NCI-H510A treated with DMSO at 0.1 percent for 48 hours (cell line): ENCODE results near the gene PTDSS2.

ENCODE experiments used
- DNase-seq: peaks from one replicate; lab custom pipeline; 2025; lab: John Stamatoyannopoulos, UW

PTDSS2 gene

DNA sequence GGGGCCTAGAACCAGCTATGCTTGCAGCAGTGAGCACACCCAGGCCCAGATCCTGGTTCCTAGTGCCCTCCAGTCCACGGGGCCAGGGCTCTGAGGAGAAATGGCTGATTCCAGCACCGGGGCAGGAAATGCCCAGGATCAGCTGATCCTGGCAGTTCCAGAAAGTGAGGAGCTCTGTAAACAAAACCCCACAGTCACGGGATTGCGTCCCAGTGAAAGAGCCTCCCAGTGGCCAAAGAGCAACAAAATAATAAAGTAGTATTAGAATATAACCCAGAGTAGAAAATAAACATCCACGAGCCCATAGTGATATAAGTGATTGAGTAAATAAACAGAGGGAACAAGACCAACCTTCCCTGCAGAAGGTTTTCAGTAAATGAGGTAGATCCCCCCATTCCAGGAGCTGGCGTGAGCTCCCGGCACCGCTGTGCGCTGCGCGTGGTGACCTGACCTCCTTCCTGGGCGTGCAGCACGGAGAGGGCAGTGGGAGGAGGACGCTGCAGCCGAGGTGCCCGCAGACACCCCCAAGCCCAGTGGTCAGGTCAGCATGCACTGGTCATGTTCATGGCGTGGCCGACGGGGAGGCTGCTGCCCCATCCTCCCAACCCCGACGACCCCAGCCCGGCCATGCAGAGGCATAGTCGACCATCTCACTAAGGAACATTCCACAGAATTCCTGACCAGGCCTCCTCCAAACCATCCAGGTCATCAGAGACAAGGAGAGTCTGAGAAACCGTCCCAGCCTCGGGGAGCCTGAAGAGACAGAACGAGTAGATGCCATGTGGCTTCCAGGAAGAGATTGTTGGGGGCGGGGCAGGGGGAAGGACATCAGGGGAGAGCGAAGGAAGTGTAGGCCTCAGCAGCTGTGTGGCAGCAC lies 19.8 kb downstream of the PTDSS2 start:
- DNase-seq, result no peak

DNA sequence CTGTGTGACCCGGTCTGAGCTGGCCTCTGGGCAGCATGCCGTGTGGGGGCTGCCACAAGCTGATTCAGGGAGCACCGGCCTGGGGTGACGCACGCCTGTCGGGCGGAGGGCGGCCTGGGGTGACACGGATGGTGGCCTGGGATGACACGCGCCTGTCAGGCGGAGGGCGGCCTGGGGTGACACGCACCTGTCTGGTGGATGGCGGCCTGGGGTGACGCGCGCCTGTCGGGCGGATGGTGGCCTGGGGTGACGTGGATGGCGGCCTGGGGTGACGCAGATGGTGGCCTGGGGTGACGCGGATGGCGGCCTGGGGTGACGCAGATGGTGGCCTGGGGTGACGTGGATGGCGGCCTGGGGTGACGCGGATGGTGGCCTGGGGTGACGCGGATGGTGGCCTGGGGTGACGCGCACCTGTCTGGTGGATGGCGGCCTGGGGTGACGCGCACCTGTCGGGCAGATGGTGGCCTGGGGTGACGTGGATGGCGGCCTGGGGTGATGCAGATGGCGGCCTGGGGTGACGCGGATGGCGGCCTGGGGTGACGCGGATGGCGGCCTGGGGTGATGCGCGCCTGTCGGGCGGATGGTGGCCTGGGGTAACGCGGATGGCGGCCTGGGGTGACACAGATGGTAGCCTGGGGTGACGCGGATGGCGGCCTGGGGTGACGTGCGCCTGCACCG lies 21.5 kb downstream of the PTDSS2 start:
- DNase-seq, result no peak

DNA sequence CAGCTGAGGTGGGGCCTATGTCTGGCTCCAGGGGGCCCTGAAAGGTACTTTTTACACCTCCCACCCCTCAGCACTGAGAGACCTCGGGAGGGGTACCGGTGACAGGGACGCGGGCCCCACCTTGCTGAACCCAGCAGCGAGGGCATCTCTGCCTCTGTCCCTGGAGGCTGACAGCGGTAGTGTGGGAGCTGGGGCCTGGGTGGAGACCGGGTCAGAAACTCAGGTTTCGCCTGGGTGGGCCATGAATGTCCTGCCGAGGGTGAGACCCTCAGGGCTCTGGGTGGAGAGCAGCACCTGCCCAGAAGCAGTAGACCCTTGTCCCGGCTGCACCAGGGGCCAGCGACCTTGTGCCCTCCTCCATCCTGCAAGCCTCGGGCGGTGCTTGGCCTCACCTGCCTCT lies 22.2 kb downstream of the PTDSS2 start:
- no peak for DNase-seq

DNA sequence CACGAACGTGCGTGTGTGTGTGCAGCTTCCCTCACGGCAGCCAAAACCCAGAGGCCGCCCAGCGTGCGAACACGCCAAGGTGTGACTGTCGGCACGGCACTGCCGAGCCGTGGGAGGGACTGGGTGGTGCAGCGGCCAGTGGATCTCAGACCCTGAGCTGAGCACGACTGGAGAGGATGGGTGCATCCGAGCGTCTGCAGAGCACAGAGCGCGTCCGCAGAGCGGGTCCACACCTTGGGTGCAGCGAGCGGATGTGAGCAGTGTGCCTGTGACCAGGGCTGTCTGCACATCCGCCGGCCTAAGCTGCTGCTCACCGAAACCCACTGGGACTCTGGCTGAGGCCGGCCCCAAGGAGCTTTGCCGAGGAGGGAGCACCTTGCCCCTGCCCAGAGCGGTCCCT lies 22.7 kb downstream of the PTDSS2 start:
- no peak for DNase-seq

DNA sequence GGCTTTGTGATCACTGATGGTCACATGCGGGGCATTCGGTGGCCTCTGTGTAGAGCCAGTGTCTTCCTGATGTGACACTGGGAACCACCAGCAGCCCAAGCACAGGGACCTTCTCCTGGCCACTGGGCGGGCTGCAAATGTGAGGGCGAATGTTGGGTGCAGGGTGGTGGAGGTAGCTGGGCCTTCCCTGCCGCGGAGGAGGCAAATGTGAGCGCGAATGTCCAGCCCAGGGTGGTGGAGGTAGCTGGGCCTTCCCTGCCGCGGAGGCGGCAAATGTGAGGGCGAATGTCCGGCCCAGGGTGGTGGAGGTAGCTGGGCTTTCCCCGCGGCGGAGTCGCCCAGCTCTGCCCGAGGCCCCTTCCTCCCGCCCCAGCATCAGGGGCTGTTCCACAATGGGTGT lies 23.3 kb downstream of the PTDSS2 start:
- no peak for DNase-seq

DNA sequence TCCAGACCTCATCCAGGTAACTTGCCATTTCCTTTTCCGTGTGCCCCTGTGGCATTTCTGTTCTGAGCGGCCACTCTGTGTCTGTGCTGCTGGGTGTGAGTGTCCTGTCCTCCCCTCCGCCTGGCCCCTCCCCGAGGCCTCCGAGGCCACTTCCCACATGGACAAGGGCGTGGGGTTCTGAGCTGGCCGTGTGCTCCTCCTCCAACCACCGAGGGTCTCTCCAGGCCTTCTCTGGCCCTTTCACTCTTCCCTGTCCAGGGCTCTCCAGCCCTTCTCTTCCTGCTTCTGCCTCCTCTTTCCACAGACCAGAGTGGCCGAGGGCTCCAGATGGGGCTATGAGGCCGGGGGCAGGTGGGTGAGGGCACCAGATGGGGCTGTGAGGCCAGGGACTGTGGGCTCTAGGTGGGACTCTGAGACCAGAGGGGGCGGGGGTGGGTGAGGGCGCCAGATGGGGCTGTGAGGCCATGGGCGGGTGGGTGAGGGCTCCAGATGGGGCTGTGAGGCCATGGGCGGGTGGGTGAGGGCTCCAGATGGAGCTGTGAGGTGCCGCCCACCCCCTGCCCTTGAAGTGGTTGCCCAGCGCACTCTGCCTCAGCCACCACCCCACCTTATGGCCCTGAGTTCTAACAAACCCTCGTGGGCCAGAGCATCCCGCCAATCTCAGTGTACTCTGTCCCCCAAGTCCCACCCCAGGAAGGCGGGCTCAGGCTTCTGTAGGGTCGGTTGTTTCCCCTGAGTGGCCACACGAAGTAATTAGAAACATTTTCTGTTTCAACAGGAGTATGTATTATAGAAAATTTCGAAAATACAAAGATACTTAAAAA lies 24.1 kb downstream of the PTDSS2 start:
- DNase-seq, result no peak

DNA sequence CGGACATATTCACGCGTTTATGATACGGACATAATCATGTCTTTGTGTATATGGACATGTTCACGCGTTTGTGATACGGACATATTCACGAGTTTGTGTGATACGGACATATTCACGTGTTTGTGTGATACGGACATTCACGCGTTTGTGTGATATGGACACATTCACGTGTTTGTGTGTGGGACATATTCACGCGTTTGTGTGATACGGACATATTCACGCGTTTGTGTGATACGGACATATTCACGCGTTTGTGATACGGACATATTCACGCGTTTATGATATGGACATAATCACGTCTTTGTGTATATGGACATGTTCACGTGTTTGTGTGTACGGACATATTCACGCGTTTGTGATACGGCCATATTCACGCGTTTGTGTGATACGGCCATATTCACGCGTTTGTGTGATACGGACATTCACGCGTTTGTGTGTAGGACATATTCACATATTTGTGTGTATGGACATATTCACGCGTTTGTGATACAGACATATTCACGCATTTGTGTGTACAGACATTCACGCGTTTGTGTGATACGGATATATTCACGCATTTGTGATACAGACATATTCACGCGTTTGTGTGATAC lies 24.9 kb downstream of the PTDSS2 start:
- no peak for DNase-seq

DNA sequence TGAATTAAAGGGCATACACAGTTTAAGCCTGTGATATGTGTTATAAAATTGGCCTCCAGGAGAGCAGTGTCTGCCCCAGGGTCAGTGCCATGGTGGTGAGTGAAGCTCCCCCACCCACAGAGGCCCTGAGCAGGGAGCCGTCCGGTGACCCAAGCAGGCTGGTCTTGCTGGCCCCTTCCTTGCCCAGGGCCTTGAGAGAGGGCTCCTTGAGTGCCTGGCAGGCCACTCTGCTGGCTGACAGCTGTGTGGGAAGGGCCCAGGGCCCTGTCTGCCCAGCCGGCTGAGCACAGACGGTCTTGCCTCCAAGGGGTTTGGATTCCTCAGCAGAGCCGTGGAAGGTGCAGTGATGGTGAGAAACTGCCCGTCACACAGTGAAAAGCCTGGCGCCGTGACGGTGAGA lies 25.9 kb downstream of the PTDSS2 start:
- no peak for DNase-seq

DNA sequence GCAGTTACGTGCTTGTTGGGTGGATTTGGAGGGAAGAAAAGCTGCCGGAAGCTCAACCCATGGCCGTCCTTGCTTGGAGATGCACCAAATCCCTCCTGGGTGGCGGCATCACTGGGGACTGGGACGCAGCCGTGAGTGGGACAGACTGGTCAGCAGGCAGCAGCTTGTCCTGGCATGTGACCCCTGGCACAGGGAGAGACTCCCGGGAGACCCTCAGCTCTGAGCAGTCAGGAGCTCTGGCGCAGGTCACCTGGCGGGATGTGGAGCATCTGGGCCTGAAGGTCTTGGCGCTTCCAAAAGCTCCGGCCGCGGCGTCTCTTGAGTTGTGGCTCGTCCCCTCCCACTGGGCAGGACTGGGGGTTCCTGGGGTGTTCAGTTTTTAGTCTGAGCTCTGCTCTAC lies 26.3 kb downstream of the PTDSS2 start:
- no peak for DNase-seq

DNA sequence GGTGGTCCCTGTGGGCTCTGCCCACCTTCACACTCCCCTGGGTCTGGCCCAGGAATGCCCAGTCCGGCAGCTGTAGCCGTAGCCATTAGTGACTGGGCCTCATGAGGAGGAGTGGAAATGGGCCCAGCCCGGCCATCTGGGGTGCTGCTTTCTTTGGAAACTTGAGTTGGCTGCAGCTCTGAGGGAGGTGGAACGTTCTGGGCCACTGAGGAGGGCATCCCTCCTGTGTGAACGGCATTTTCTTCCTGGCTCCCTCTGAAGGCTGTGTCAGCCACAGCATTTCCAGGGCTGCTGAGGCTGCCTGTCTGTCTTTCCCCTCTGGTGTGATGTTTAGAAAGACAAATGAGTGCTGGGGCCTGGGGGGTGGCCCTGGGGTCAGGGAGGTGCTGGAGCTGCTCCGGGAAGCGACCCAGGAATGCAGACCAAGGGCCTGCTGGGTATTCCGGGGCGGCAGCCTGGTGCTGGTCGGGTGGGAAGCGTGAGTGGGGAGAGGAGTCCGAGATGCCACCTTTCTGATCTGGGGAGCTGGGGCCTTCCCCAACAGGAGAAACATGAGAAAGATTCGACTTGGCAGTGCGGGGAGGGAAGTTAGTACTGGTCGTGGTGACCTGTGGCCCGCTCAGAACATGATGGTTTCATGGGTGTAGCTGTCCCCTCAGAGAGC lies 27.1 kb downstream of the PTDSS2 start:
- no peak for DNase-seq

DNA sequence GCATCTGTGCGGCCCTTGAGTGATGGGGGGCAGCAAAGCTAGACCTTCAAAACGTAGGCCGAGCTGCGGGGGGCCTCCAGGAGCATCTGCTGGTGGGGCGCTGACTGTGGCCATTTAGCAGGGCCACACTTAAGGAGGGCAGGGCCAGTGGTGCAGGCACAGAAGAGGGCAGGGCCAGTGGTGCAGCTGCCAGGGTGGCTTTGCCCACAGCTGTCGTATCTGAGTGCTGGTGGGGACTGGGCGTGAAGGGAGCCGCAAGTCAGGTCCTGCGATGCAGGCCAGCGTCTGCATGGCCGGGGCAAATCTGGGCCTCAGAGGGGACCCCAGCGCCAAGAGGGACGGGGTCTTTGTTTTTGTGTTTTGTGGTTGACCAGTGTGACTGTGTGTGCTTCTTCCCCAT lies 29.2 kb downstream of the PTDSS2 start:
- DNase-seq, result no peak

DNA sequence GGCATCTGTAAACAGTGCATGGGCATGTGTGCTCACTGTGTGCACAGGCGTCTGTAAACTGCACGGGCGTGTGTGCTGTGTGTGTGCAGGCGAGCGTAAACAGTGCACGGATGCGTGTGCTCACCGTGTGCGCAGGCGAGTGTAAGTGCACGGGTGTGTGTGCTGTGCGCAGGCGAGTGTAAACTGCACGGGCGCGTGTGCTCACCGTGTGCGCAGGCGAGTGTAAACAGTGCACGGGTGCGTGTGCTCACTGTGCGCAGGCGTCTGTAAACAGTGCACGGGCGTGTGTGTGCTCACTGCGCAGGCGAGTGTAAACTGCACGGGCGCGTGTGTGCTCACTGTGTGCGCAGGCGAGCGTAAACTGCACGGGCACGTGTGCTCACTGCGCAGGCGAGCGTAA lies 34.5 kb downstream of the PTDSS2 start:
- DNase-seq, result no peak

DNA sequence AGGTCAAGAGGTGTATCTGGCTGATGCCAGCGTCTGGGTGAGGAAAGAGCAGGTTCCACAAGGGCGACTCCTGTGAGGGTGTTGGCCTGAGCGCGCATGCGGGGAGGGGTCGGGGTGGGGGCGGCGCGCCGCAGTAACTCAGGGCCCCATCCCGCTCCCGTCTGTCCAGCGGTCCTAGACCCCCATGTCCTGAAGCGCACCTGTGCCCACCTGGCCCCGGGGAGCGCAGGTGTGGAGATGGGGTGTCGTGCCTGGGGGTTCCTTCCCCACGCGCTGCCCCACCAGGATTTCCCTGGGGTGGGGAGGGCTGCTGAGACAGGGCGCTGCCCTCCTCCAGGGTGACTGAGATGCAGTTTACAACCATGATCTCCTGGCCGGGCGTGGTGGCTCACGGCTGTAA lies 36.1 kb downstream of the PTDSS2 start:
- no peak for DNase-seq

DNA sequence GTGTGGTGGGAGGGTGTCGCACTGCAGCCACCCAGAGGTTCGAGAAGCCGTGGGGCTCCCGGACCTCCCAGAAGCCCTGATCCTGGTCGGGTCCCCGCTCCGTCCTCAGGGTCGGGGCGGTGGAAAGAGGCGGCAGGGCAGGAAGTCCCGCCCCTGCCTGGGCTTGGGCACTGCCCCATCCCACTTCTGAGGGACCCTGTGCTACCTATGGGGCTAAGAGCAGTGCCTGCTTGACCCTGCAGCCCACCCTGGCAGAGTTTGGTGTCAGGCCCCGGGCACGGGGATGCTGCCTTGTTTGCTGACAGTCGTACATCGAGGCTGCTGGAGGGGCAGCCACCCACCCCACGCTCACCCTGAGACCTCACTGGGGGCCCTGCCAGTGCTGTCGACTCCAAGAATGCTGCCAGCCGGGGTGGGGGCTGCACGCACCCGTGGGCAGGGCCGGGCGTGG lies 37.5 kb downstream of the PTDSS2 start:
- DNase-seq, result no peak

DNA sequence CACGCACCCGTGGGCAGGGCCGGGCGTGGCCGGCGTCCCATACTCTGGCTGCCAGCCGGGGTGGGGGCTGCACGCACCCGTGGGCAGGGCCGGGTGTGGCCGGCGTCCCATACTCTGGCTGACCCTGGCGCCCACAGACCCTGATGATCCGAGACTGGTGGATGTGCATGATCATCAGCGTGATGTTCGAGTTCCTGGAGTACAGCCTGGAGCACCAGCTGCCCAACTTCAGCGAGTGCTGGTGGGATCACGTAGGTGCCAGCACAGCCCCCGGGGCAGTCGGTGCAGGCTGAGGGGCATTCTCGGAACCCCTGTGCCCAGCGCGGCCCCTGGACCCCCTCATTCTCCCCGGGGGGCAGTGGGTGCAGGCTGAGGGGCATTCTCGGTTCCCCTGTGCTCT lies 38.0 kb downstream of the PTDSS2 start:
- no peak for DNase-seq

DNA sequence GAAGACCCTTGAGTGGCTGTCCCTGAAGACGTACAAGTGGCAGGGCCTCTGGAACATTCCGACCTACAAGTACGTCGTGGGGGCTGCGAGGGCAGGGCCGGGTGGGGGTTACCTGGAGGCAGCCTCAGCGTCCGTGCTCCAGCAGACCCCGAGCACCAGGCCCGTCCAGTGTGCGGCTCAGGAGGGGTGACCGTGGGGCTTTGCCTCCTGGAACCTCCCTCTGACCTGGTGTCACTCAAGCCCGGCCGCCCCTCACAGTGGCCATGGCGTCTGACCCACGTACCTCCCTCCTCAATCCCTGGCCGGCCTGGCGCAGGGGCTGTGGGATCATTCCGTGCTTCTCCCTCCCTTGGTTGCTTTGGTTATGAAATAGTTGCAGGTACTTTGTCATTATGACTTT lies 38.5 kb downstream of the PTDSS2 start:
- DNase-seq, result no peak

DNA sequence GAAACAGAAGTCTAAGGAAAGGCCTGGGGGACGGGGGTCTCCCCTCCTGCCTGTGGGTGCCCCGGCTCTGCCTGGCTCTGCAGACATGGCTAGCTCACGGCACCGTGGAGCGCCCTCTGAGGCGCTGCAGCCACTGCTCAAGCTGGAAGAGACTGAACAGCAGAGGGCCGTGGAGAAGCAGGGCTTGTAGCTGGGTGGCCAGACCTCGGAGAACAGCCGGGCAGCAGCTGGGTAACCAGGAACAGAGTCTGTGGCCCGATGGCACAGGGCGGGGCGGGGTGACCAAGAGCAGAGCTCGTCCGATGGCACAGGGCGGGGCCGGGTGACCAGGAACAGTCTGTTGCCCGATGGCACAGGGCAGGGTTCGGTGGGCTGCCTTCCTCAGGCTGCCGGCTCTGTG lies 38.9 kb downstream of the PTDSS2 start:
- no peak for DNase-seq

DNA sequence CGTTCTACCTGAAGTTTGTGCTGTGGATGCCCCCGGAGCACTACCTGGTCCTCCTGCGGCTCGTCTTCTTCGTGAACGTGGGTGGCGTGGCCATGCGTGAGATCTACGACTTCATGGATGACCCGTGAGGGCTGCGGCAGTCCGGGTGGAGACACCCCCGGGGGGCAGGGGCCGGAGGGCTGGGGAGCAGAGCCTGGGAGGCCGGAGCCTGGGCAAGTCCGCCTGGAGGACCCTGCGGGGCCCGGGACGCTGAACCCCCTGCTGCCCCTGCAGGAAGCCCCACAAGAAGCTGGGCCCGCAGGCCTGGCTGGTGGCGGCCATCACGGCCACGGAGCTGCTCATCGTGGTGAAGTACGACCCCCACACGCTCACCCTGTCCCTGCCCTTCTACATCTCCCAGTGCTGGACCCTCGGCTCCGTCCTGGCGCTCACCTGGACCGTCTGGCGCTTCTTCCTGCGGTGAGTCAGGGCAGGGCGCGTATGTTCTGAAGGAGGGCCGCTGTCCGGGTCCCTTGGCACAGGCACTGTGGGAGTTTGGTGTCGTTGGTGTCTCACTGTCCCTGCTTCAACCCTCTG lies 39.6 kb downstream of the PTDSS2 start:
- DNase-seq, result no peak

DNA sequence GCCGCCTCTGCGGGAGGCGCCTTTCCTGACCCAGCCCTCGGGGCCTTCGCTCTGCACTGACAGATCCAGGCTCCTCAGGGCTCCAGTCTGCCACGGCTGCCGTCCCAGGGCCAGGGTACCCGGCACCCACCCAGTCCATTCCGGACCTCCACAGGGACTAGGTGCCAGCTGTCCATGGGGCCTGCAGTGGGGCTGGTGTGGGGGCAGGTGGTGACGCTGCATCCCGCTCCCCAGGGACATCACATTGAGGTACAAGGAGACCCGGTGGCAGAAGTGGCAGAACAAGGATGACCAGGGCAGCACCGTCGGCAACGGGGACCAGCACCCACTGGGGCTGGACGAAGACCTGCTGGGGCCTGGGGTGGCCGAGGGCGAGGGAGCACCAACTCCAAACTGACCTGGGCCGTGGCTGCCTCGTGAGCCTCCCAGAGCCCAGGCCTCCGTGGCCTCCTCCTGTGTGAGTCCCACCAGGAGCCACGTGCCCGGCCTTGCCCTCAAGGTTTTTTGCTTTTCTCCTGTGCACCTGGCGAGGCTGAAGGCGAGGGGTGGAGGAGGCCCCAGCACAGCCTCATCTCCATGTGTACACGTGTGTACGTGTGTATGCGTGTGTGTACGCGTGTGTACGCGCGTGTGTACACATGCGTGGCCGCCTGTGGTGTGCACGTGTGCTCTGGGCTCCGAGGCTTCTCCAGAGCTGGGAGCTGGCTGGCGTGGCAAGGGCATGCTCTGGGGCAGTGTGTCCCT lies 40.3 kb downstream of the PTDSS2 start:
- DNase-seq, result no peak

DNA sequence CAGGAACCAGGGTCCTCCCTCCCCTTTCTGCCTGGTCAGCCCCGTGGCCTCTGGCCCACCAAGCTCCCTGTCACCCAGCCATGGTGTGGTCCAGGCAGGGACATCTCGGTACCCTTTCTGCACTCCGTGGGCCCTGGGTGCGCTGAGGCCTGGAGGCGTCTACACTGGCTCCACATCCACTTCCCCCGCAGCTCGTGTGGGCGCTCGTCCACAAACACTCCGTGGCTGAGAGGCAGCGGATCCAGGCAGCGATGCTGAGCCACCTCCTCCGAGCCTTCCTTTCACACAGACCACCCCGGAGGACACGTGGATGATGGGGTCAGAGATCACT lies 40.8 kb downstream of the PTDSS2 start:
- DNase-seq, result no peak

DNA sequence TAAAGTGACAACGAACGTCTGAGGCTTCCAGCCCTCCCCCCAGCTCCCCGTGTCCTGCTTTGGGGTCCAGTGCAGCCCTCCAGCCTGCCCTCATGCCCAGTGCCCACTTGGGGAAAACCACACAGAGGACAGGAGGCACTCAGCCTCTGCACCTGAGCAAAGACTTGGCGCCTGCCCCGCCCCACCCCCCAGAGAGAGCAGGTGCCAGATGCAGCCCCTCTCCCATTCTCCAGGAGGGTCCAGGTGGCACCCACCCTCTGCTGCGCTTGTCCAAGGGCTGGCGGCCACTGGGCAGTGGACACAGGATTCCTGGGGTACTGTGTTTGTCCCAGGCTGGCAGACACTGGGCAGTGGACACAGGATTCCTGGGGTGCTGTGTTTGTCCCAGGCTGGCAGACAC lies 41.3 kb downstream of the PTDSS2 start:
- DNase-seq, result no peak
